Measurements from ENCODE around the gene CROCC. TPM values are rescaled to one million over a fixed set of nuclear protein-coding genes. Genes with fewer than 3 reads are reported as not detected.
A peak's percentile ranks its signal among the peaks of the same experiment; 100 is the strongest.

Gene CROCC
- total and polyA plus RNA-seq, 2 experiments from 2014 or later, result 15.1 to 106 TPM

DNA sequence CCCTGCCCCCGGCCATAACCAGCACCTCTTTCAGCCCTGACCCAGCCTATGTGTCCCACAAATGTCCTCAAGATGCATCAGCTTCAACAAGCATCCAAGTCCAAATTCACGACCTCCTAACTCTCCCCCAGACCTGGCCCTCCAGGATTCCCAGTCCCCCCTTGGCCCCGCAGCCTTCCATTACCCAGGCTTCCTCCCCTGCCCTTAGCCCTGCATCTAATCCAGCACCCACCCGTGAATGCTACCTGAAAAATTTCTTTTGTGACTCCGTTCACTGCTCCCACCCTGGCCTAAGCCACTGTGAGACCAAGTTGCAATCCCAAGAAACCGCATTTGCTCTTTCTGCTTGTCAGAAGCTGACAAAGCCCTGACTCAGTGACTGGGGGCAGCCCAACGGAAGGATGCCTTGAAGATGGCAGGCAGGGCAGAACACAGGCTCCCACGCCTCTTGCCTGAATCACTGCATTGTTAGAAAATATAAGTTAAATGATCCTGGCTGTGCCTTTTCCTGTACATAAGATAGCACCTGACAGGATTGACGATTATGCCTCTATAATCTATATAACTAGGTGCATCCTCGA lies 59.6 kb downstream of the CROCC start:
- H3K27ac ChIP-seq (ENCODE audit: low read depth), result no peak overlapping the region
- peaks cover 15% of the 10 kb centered on the region; the same call in 1 of the 2 replicates for H3F3A ChIP-seq (replicated peaks; ENCODE audit: low read depth)
- no peak overlapping the region for H3K27ac Mint-ChIP-seq
- H3K9me3 Mint-ChIP-seq, result no peaks in the 10 kb centered on the region; the same call in 2 of the 3 replicates
- H3K79me2 ChIP-seq (replicated peaks; ENCODE audit: insufficient read depth), result peaks cover 27% of the 10 kb centered on the region
- H4K20me1 ChIP-seq (replicated peaks; ENCODE audit: insufficient read depth), result no peaks in the 10 kb centered on the region; the same call in 1 of the 2 replicates
- H3K4me3 Mint-ChIP-seq, result peak overlapping the region; percentile 72
- peaks cover 17% of the 10 kb centered on the region for H3K36me3 Mint-ChIP-seq (ENCODE audit: low read depth)
- H3K9me2 ChIP-seq (ENCODE audit: insufficient read depth), result no peaks in the 10 kb centered on the region
- peaks cover 37% of the 10 kb centered on the region for H3K4me1 Mint-ChIP-seq
- no peaks in the 10 kb centered on the region for H3K36me3 ChIP-seq (ENCODE audit: insufficient read depth)
- DNase-seq (ENCODE audit: low spot score) (no peak), ATAC-seq (no peak)
- H3K27me3 Mint-ChIP-seq (ENCODE audit: insufficient read depth, low read depth, poor library complexity), result peaks cover 22% of the 10 kb centered on the region
- peak overlapping the region; percentile 28; the same call in 1 of the 2 replicates for H2AFZ ChIP-seq
- no peaks in the 10 kb centered on the region for H3K27me3 ChIP-seq (ENCODE audit: insufficient read depth)
- peaks cover 7% of the 10 kb centered on the region for H3K4me1 ChIP-seq (ENCODE audit: insufficient read depth)
- no peak overlapping the region for H3K4me3 ChIP-seq
- H3K4me2 ChIP-seq, result no peak overlapping the region
- TF ChIP-seq REST (IDR thresholded peaks at IDR 0.05; ENCODE audit: unreplicated experiment) (no peak), EZH2 (IDR thresholded peaks at IDR 0.05; ENCODE audit: low read depth, unreplicated experiment) (no peak), JUNB (IDR thresholded peaks at IDR 0.05; ENCODE audit: unreplicated experiment) (no peak), ZNF114 (CRISPR knock-in tag; IDR thresholded peaks at IDR 0.05) (no peak), POLR2AphosphoS5 (IDR thresholded peaks at IDR 0.05; ENCODE audit: low read depth) (no peak), ZNF331 (CRISPR knock-in tag; IDR thresholded peaks at IDR 0.05; ENCODE audit: low read depth) (no peak), NANOG (IDR thresholded peaks at IDR 0.05; ENCODE audit: borderline replicate concordance) (no peak)
- TF ChIP-seq, protein P1, sequence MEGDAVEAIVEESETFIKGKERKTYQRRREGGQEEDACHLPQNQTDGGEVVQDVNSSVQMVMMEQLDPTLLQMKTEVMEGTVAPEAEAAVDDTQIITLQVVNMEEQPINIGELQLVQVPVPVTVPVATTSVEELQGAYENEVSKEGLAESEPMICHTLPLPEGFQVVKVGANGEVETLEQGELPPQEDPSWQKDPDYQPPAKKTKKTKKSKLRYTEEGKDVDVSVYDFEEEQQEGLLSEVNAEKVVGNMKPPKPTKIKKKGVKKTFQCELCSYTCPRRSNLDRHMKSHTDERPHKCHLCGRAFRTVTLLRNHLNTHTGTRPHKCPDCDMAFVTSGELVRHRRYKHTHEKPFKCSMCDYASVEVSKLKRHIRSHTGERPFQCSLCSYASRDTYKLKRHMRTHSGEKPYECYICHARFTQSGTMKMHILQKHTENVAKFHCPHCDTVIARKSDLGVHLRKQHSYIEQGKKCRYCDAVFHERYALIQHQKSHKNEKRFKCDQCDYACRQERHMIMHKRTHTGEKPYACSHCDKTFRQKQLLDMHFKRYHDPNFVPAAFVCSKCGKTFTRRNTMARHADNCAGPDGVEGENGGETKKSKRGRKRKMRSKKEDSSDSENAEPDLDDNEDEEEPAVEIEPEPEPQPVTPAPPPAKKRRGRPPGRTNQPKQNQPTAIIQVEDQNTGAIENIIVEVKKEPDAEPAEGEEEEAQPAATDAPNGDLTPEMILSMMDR (conservative IDR thresholded peaks at IDR 0.05; ENCODE audit: low read depth in 2 of 2), result no peak
- TF ChIP-seq, protein P2, sequence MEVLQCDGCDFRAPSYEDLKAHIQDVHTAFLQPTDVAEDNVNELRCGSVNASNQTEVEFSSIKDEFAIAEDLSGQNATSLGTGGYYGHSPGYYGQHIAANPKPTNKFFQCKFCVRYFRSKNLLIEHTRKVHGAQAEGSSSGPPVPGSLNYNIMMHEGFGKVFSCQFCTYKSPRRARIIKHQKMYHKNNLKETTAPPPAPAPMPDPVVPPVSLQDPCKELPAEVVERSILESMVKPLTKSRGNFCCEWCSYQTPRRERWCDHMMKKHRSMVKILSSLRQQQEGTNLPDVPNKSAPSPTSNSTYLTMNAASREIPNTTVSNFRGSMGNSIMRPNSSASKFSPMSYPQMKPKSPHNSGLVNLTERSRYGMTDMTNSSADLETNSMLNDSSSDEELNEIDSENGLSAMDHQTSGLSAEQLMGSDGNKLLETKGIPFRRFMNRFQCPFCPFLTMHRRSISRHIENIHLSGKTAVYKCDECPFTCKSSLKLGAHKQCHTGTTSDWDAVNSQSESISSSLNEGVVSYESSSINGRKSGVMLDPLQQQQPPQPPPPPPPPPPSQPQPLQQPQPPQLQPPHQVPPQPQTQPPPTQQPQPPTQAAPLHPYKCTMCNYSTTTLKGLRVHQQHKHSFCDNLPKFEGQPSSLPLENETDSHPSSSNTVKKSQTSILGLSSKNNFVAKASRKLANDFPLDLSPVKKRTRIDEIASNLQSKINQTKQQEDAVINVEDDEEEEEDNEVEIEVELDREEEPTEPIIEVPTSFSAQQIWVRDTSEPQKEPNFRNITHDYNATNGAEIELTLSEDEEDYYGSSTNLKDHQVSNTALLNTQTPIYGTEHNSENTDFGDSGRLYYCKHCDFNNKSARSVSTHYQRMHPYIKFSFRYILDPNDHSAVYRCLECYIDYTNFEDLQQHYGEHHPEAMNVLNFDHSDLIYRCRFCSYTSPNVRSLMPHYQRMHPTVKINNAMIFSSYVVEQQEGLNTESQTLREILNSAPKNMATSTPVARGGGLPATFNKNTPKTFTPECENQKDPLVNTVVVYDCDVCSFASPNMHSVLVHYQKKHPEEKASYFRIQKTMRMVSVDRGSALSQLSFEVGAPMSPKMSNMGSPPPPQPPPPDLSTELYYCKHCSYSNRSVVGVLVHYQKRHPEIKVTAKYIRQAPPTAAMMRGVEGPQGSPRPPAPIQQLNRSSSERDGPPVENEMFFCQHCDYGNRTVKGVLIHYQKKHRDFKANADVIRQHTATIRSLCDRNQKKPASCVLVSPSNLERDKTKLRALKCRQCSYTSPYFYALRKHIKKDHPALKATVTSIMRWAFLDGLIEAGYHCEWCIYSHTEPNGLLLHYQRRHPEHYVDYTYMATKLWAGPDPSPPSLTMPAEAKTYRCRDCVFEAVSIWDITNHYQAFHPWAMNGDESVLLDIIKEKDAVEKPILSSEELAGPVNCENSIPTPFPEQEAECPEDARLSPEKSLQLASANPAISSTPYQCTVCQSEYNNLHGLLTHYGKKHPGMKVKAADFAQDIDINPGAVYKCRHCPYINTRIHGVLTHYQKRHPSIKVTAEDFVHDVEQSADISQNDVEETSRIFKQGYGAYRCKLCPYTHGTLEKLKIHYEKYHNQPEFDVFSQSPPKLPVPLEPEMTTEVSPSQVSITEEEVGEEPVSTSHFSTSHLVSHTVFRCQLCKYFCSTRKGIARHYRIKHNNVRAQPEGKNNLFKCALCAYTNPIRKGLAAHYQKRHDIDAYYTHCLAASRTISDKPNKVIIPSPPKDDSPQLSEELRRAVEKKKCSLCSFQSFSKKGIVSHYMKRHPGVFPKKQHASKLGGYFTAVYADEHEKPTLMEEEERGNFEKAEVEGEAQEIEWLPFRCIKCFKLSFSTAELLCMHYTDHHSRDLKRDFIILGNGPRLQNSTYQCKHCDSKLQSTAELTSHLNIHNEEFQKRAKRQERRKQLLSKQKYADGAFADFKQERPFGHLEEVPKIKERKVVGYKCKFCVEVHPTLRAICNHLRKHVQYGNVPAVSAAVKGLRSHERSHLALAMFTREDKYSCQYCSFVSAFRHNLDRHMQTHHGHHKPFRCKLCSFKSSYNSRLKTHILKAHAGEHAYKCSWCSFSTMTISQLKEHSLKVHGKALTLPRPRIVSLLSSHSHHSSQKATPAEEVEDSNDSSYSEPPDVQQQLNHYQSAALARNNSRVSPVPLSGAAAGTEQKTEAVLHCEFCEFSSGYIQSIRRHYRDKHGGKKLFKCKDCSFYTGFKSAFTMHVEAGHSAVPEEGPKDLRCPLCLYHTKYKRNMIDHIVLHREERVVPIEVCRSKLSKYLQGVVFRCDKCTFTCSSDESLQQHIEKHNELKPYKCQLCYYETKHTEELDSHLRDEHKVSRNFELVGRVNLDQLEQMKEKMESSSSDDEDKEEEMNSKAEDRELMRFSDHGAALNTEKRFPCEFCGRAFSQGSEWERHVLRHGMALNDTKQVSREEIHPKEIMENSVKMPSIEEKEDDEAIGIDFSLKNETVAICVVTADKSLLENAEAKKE (CRISPR knock-in tag; IDR thresholded peaks at IDR 0.05), result no peak
